DOHH2 (cell line): ENCODE measurements around the gene KATNAL2.

Experiments used
- CTCF ChIP-seq: fragments of 200-600 bp; sonication (generic); IDR thresholded peaks from one replicate; pipeline ENCODE4 v1.5.1; 2014; ENCODE audit warnings: antibody characterized with exemption, mild to moderate bottlenecking, low read depth, low read length; ENCODE audit not compliant: poor library complexity, severe bottlenecking
- EZH2phosphoT487 ChIP-seq: fragments of 200-600 bp; sonication (generic); IDR thresholded peaks from 2 replicates; pipeline ENCODE4 v1.6.1; 2017; ENCODE audit warnings: borderline replicate concordance, mild to moderate bottlenecking, antibody characterized with exemption, low read length, moderate library complexity, mixed read lengths

- TF ChIP-seq CTCF, result no peak
- TF ChIP-seq EZH2phosphoT487, result no peak
These were observed 150.2 kb downstream of the KATNAL2 start for GRCh38 chr18:47067648-47068047.
